Esophagus squamous epithelium (tissue), 4 donors: ENCODE measurements around the gene AHDC1.

Experiments used
- POLR2A ChIP-seq, 4 donors: fragments of 450-650 bp; IDR thresholded peaks; one replicate each; pipeline ENCODE4 v1.6.1; 2017; ENCODE audit warnings: antibody characterized with exemption in 4 of 4, mild to moderate bottlenecking in 4 of 4, moderate library complexity in 3 of 4
- TF ChIP-seq, protein P1 (sequence below), 6 experiments: fragments of 450-650 bp in 4 of 6; fragments of 200-600 bp in 2 of 6; sonication (generic) in 2 of 6; IDR thresholded peaks; one replicate each; pipeline ENCODE4 v1.5.1; 2016 to 2019; ENCODE audit warnings: antibody characterized with exemption in 6 of 6, mild to moderate bottlenecking in 4 of 6, moderate library complexity in 4 of 6

DNA sequence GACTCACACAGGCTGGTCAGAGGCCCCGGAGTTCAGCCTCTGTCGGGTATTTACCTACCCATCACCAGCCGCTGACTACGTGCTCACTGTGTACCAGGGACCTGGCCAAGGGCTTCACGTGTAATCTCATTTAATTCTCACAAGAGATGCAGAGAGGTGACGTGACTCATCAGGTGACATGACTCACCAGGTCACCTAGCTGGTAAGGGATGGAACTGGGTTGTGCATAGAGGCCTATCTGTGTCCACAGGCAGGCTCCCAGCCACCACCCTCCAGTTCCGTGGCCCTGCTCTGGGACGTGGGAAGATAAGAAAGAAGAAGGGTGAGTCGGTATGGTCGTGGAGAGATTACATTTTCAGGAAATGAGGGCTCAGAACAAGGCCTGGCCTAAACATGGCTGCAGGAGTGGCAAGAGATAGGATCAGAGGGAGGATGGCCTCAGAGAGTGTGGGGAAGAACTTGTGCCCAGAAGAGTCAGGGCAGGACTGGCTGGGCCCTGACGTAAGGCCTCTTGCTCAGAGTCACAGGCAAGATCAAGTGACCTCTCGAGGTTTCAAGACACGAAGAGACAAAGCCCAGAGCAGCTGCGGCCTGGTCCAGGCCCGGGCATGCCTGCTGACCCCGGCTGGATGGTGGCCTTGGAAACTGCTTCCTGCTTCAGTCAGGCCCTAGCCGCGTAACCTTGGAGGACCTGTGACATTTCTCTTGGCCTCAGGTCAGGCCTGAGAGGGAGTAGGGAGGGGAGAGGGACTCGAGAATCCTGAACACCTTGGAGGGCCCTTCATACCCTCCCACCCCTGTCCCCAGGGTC lies 61.3 kb downstream of the AHDC1 start:
- TF ChIP-seq, protein P1, sequence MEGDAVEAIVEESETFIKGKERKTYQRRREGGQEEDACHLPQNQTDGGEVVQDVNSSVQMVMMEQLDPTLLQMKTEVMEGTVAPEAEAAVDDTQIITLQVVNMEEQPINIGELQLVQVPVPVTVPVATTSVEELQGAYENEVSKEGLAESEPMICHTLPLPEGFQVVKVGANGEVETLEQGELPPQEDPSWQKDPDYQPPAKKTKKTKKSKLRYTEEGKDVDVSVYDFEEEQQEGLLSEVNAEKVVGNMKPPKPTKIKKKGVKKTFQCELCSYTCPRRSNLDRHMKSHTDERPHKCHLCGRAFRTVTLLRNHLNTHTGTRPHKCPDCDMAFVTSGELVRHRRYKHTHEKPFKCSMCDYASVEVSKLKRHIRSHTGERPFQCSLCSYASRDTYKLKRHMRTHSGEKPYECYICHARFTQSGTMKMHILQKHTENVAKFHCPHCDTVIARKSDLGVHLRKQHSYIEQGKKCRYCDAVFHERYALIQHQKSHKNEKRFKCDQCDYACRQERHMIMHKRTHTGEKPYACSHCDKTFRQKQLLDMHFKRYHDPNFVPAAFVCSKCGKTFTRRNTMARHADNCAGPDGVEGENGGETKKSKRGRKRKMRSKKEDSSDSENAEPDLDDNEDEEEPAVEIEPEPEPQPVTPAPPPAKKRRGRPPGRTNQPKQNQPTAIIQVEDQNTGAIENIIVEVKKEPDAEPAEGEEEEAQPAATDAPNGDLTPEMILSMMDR (IDR thresholded peaks at IDR 0.05) = no peak
- no peak for TF ChIP-seq POLR2A (IDR thresholded peaks at IDR 0.05)
